ENCODE data around the gene WDR38.

The WDR38 gene, protein sequence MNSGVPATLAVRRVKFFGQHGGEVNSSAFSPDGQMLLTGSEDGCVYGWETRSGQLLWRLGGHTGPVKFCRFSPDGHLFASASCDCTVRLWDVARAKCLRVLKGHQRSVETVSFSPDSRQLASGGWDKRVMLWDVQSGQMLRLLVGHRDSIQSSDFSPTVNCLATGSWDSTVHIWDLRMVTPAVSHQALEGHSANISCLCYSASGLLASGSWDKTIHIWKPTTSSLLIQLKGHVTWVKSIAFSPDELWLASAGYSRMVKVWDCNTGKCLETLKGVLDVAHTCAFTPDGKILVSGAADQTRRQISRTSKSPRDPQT

DNA sequence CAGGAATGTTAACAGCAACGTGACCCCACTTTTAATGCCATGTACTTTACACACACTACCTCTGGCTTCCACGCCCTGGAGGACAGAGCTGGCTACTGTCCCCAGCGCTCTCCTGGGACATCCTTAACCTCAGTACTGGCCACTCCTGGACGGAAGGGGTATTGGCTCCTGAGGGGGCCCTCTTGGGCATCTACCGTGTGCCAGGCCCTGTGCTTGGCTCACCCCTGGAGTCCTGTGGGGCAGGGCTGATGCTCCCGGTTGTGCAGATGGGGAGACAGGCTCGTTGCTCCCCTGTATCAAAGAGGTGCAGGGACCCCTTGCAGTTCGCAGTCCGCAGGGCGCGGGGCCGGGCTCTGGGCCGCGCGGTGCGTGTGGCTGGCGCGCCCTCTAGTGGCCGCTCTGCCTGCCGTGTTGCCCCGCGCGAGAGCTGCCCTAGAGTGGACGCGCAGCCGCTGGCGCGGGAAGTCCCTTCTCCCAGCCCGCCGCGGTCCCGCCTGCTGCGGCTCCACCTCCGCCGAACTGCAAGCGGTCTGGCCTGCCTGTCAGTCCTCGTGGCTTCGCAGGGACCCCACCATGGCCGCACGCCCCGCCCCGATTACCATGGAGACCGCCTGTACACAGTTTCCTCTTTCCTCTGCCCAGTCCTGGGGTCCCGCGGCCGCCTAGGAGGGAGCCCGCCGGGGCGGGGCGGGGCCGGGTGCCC lies at the start of gene WDR38:
WDR38 (plus strand) TSS at position 632 of the 703 bp plus-strand sequence. CDS start 72 bp downstream, outside the sequence.
- DNase-seq (ENCODE audit: low spot score), result peak; percentile 88

DNA sequence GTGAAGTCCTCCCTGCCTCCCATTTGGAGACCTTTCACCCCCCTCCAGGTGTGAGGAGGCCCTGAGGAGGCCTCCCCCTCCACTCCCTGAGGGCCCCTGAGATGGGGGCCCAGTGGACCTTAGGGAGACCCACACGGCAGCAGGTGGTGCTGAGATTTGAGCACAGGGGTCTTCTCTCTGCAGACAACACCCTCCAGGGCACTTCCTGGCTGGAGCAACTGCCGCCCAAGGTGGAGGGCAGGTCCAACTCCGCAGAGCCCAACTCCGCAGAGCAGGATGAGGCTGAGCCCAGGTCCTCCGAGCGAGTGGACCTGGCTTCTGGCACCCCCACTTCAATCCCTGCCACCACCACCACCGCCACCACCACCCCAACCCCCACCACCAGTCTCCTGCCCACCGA lies 49.3 kb upstream of the WDR38 start:
- no peak for DNase-seq (ENCODE audit: low spot score)

DNA sequence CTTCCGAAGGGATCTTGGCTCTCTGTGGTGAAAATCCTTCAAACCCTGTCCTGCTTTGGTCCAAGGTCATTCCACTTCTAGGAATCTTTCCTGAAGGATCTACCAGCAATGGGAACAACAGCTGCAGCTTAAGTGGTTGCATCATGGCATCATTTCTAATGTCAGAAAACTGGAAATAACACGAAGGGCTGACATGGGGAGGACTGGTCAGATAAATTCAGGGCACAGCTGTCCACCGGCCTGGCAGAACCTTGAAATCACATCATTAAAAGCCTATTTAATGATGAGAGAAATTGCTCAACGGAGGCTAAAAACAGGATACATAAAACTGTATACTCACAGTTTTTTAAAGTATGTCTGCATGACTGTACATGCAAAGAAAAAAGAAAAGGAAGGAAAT lies 48.1 kb upstream of the WDR38 start:
- no peak for DNase-seq (ENCODE audit: low spot score)

DNA sequence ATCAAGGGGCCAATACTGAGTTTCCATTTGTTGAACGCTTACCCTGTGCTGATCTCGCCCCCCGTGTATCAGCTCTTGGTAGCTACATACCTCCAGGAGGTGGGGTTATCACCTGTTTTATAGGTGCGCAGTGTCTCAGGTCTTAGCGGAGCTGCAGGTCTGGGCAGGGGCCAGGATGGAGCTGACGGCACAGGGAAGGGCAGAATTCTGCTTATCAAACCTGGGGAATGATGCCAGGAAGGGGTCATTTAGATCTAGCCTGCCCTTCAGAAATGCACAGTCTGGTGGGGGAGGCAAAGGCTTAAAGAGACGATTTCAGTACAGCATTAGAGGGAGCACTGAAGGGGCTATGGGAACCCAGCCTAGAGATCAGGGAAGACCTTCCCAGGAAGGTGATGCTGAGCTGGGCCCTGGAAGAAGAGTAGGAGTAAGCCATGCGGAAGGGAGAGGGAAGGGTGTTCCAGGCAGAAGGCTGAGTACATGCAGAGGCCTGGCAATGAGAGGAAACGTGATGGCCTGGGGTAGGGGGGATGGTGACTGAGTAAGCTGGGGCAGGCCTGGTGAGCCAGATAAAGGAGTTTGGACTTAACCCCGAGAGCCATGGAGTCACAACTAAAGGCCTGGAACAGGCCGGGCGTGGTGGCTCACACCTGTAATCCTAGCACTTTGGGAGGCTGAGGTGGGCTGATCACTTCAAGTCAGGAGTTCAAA lies 44.9 kb upstream of the WDR38 start:
- no peak for DNase-seq (ENCODE audit: low spot score)

DNA sequence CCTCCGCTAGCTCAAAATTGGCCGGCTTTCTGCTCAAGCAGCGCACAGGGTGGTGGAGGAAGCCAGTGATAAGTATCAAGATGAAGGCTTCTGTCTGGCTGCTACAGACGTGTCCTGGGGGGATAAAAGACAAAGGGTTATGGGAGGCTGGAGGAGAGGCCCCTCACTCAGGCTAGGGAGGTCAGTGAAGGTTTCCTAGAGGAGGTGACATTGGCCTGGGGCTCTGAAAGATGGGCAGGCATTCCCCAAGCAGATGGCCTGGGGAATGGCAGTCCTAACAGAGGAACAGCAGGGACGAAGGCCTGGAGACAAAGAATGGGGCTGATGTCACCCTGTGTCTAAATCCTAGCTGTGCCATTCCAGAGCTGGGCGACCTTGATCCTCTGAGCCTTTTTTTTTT lies 44.0 kb upstream of the WDR38 start:
- no peak for DNase-seq (ENCODE audit: low spot score)

DNA sequence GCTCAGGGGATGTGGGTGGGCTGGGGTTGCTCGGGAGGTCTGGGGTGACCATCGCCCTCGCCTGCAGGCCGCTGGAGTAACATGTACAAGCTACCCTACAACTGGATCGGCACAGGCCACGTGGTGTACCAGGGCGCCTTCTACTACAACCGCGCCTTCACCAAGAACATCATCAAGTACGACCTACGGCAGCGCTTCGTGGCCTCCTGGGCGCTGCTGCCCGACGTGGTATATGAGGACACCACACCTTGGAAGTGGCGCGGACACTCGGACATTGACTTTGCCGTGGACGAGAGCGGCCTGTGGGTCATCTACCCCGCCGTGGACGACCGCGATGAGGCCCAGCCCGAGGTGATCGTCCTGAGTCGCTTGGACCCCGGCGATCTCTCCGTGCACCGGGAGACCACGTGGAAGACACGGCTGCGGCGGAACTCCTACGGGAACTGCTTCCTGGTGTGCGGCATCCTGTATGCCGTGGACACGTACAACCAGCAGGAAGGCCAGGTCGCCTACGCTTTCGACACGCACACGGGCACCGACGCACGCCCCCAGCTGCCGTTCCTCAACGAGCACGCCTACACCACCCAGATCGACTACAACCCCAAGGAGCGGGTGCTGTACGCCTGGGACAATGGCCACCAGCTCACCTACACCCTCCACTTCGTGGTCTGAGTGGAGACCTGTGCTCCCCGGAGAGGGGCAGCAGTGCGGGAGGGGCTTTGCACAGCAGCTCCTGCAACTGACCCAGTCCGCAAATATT lies 43.3 kb upstream of the WDR38 start:
- no peak for DNase-seq (ENCODE audit: low spot score)

DNA sequence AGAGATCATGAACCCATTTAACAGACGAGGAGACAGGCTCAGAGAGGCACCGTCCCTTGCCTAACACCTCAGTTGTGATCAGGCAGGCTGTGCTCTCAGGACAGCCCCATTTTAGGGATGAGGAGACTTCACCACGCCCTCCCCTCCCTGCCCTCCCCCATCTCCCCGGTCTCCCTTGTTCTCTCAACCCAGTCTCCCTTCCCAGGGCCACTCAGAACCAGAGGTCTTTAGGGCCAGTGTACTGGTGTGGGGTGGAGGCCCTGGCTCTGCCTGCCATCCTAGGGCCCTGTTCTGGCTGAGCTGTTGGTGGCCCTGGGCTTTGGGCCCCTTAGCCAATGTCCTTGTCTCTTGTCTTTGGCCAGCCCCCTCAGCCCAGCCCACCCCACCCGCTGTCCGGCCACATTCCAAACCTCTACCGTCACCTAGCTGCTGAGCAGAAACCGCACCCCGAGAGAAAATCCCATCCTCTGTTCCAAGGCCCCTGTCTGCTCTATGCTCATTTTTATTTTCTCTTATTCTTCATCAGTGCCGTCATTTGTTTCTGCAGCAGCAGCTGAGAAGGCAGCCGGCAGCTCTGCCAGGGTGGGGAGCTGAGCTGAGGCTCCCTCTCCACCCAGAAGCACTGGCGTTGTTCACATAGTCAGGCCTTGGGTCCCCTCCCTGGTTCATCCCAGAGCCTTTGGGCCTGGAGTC lies 42.5 kb upstream of the WDR38 start:
- peak; percentile 72 for DNase-seq (ENCODE audit: low spot score)

DNA sequence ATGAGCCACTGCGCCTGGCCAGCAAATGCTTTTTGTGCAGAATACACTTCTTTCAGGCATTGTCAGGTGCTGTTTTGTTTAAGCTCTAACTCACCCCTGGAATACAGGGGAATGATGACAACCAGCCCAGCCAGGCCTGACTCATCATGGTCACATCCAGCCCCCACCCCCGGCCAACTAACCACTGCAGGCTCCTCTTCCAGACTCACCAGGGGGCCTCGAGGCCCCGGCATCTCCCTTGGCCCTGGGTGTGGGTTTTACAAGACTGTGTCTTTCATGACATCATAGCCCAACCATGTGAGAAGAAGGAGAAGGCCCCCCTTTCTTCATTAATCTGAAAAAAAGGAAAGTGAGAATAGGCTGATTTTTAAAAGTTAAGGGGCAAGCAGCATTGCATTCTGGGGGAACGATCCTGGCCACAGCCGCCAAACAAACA lies 40.8 kb upstream of the WDR38 start:
- peak; percentile 79 for DNase-seq (ENCODE audit: low spot score)

DNA sequence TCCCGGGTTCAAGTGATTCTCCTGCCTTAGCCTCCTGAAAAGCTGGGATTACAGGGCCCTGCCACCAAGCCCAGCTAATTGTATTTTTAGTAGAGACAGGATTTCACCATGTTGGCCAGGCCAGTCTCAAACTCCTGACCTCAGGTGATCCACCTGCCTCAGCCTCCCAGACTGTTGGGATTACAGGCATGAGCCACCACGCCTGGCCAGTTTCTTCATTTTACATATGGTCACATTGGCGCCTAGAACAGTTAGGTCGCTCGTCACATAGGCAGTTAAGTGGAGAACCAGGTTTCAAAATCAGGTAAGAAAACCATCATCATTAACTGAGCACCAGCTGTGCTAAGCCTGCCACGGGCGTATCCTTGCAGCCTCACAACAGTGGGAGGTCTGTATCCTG lies 40.2 kb upstream of the WDR38 start:
- DNase-seq (ENCODE audit: low spot score), result no peak

DNA sequence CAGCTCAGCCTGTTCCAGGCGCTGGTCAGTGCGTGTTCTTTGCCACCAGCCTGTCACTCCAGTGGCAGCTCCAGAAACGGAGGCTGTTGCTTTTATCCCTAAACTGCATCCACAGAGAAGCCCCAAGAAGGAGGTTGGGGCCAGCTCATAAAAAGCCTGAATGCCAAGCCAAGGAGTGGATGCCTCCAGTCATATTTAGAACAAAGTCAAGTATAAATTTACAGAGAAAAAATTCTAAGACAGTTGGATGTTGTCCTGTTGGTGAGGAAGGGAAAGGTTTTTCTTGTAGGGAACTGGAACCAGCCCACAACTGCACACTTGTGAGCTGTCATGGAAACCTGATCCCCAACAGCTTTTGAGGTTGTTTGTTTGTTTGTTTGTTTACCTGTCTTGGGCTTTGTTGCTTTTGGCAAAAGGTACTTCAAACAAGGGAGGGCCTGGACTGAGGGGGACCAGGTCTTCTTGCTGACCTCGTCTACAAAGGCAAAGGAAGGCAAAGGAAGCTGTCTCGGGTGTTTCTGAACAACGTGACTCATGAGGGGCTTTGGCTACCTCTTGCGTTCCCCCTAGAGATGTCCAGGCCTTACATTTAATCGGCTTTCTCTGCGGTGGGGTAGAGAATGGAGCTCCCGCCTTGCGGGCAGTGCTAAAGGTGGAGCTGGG lies 39.6 kb upstream of the WDR38 start:
- no peak for DNase-seq (ENCODE audit: low spot score)

DNA sequence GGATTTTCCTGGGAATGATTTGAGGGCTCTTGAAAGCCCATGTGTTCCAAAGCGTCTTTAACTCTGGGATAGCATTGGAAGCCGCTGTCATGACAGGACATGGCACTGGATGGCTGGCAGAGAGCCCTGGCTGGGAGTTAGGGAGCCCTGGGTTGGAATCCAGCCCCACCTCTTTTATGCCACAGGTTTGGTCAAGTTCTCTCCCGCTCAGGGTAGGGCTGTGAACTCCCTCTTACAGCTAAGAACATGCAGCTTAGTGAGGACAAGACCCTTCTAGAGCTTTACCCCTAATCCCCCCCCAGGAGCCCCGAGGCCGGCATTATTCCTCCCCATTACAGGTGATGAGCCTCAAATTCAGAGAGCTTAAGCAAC lies 39.1 kb upstream of the WDR38 start:
- no peak for DNase-seq (ENCODE audit: low spot score)

DNA sequence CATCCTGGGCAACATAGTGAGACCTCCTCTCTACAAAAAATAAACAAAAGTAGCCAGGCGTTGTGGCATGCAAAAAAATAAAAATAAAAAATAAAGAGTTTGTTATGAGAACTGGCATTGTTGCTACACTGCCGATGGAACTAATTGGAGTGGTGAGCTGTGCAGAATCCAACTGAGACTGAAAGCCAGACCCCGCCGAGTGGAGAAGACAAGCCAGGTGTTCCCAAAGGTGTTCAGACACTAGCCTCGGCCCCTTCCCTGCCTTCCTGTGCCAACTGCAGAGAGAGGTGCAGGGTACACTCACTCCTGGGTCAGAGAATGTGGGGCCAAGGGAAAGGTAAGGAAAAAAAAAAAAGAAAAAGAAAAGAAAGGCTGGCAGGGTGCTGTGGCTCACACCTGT lies 37.7 kb upstream of the WDR38 start:
- no peak for DNase-seq (ENCODE audit: low spot score)

DNA sequence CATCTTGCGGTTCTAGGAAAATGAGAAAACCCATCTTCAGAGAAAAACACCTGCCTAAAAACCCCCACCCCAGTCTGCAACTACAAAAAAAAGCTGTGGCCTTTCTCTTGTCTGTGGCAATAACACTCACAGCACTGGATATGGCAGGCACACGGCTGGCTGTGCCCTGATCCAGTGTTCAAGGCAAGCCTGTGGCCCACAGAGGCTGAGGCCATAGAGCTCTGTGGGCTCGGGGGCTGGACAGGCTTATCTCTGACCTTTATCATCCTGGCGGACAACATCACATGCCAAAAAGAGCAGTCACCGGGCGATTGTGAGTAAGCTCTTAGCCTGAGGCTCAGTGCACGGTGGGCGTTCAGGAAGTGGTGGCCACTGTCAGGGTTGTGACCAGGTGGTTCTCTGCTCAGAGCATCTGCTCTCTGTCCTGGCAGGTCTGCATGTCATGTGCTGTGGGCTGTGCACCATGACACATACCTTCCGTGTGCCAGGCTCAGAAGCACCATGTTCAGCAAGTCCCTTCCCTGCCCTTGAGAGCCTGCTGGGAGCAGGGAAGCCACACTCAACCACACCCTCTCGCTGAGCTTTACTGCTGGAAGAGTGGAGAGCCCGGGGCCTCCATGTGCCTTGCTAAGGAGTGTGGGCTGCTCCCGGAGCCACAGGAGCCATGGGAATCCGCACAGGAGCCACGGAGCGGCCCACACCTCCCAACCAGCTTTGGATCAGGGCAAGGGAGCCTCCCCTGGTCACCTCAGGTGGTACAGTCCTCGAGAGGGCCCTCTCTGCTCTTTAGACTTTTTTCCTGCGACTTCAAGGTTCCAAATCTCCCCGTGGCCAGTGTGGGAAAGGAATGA lies 34.6 kb upstream of the WDR38 start:
- no peak for DNase-seq (ENCODE audit: low spot score)

DNA sequence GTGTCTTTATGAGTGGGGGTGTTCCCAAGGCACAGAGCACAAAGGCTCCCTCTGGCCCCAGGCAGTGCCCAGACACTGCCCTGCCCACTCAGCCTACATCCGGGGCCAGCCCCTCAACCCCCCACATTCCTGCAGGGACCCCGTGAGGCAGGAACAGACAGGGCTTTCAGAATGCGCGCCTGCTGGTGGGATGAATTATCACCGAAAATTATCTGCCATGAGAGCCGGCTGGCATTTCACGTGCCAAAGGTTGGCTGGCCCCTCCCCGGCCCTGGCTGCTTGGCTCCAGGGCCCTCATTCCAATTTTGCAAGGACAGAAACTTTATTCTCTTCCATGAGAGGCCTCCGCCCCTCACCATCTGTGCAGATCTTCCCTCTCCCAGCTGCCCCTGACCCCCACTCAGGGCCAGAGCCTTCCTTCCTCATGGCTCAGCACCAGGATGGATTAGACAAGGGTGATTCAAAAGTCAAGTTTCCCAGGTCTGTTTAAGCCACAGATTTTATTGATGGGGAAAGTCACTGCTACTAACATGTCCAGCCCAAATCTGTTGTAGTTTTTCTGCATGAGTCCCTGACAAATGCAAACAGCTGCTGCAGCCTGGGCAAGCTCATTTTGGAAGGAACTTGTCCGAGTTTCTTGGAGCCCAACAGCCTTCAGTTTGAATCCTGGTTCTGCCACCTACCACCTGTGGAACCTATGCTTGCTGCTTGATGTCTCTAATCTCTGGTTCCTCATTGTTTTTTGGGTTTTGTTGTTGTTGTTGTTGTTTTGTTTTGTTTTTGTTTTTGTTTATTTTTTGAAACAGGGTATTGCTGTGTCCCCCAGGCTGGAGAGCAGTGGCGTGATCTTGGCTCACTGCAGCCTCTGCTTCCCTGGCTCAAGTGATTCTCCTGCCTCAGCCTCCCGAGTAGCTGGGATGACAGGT lies 32.3 kb upstream of the WDR38 start:
- peak; percentile 3 for DNase-seq (ENCODE audit: low spot score)

DNA sequence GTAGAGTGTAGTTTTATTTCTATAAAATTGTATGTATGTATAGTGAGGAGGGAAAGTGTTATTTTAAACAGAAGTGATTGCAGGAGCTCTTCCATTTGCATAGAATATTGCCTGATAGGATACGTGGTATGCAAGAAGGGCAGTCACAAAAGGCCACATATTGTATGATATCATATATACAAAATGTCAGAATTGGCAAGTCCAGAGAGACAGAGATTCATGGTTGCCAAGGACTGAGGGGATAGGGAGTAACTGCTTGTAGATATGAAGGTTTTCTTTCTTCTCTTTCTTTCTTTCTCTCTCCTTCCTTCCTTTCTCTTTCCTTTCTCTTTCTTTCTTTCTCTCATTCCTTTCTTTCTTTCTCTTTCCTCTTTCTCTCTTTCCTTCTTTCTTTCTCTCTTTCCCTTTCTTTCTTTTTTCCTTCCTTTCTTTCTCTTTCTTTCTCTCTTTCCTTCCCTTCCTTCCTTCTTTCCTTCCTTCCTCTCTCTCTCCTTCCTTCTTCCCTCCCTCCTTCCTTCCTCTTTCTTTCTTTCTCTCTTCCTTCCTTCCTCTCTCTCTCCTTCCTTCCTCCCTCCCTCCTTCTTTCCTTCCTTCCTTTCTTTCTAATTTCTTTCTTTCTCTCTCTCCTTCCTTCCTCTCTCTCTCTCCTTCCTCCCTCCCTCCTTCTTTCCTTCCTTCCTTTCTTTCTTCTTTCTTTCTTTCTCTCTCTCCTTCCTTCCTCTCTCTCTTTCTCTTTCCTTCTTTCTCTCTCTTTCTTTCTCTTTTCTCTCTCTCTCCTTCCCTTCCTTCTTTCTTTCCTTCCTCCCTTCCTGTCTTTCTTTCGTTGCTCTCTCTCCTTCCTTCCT lies 24.5 kb upstream of the WDR38 start:
- DNase-seq (ENCODE audit: low spot score), result no peak

DNA sequence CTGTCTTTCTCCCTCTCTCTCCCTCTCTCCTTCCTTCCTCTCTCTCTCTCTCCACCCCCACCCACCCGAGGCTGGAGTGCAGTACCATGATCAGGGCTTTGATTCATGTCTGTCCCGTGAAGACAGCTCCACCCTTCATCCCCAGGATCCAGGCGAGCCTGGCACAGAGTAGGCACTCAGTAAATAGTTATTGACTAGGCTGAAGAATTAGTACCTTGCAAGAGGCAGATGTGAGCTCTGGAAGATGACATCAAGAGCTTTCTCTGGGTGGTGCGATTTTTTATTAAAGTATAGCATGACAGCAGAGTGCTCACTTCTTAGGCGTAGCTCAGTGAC lies 24.0 kb upstream of the WDR38 start:
- DNase-seq (ENCODE audit: low spot score), result no peak

DNA sequence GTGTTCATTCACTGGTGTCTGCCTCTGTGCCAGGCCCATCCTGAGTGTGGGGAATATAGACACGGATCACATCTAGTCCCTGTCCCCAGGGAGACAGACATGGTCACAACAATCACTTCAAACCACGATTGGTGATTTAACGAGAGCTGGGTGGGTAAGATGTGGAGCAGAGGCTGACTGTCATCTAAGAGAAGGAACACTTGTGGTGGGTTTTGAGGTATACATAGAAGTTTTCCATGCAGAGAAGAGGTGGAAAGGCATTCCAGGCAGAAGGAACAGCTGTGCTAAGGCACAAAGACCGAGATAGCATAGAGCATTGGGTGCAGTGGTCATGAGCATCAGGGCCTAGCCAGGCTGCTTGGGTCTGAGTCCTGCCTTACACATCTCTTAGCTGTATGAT lies 22.7 kb upstream of the WDR38 start:
- no peak for DNase-seq (ENCODE audit: low spot score)

DNA sequence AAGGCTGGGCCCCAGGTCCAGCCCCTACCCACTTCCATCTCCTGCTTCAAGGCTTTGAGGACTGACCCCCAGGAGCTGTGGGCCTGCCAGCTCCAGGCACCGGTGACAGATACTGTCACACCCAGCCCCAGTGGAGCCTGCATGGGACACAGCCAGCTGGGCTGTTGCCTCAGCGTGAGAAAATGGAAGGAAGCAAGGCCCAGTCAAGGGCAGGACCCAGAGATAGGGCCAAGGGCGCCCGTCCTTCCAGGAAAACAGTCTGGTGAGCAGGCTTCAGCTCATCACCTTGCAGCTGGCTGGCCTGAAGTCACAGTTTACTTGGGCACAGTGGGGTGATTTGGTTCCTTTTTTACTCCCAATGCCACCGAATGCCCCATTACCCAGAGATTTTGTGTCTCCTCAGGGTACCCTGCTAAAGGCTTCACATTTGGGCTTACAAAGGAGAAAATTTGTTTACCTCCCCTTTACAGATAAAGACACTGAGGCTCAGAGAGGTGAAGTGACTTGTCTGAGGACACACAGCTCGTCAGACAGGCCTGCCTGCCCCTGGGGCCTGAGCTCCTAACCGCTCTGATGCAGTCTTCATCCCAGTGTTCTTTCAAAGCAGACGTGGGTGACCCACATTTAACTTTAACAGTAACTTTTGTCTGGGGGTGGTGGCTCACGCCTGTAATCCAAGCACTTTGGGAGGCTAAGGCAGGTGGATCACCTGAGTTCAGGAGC lies 21.5 kb upstream of the WDR38 start:
- DNase-seq (ENCODE audit: low spot score), result no peak

All from GM03348 (cell line).